Neural crest cell (in vitro differentiated cells): ENCODE data around the gene SLC46A3. TPM values are rescaled to one million over a fixed set of nuclear protein-coding genes. Genes with fewer than 3 reads are reported as not detected.

ENCODE experiments used
- DNase-seq: peaks from one replicate; pipeline ENCODE4 v3.0.0; 2021; ENCODE audit warnings: low read depth, mixed read lengths, low spot score
- H3K27ac Mint-ChIP-seq: one replicate; pipeline ENCODE4 v1.8.0; 2021; ENCODE audit warnings: mild to moderate bottlenecking, mixed read lengths; ENCODE audit not compliant: unreplicated experiment
- H3K27me3 Mint-ChIP-seq: 2 replicates; pipeline ENCODE4 v1.8.0; 2021; ENCODE audit warnings: low read depth, mild to moderate bottlenecking, mixed read lengths
- H3K36me3 Mint-ChIP-seq: 2 replicates; pipeline ENCODE4 v1.8.0; 2021; ENCODE audit warnings: low read depth, mild to moderate bottlenecking, mixed read lengths
- H3K4me1 Mint-ChIP-seq: 2 replicates; pipeline ENCODE4 v1.8.0; 2021; ENCODE audit warnings: mixed read lengths
- H3K4me3 Mint-ChIP-seq: one replicate; pipeline ENCODE4 v1.8.0; 2021; ENCODE audit warnings: mild to moderate bottlenecking, mixed read lengths
- H3K9me3 Mint-ChIP-seq: 2 replicates; pipeline ENCODE4 v1.8.0; 2021; ENCODE audit warnings: mixed read lengths
- CTCF ChIP-seq: fragments of 200-600 bp; sonication (generic); conservative IDR thresholded peaks from 2 replicates; pipeline ENCODE4 v1.5.0; 2021; ENCODE audit warnings: antibody characterized with exemption, mild to moderate bottlenecking
- total RNA-seq: library from RNA; stranded (reverse); gene quantifications from 2 replicates; pipeline ENCODE4 v1.2.1, GENCODE V29; 2021

SLC46A3 gene
- total RNA-seq, 1 donor from 2014 or later = 0.75 TPM

DNA sequence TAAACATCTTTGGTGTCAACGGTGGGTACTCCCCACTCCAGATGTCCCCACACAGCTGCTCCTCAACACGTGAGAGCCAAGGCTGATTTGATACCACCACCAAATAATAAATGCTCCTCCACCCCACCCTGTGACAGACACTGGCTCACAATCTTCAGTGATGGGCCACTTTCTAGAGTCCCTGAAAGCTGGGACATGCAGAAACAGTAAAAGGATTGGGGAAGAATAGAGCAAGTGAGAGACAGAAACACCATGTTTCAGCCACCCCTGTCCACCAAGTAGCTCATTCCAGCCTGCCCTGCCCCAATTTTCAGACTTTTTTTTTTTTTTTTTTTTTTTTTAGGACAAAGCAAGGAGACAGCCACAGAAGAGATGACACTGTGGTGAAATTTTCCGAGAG, 1.6 kb downstream of the SLC46A3 start:
- Mint-ChIP-seq H3K4me1 (peaks cover 16% of the 10 kb centered on the region), H3K27me3 (peaks cover 43% of the 10 kb centered on the region), H3K36me3 (no peaks in the 10 kb centered on the region), H3K9me3 (no peaks in the 10 kb centered on the region), H3K4me3 (peak overlapping the region; percentile 95), H3K27ac (no peak overlapping the region)
- no peak for TF ChIP-seq CTCF
- DNase-seq = no peak

DNA sequence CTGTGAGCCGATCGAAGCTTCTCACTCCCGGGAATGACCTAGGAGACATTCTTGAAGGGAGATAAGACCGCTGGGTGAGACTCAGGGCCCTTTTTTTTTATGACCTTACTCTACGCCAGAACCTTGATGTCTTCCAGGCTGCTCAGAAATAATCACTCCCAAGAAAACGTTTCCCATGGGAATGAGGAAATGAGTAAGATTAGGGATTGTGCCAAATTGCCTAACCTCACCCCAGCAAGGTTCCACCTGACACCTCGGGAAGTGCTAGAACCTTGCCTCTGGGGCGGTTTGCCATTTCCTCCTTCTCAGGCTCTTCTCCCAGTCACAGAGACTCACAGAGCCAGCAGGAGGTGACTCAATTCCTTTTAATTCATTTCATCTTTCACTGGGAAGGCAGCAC, 2.3 kb downstream of the SLC46A3 start:
- no peak for DNase-seq
- Mint-ChIP-seq H3K4me3 (peak overlapping the region; percentile 95), H3K9me3 (no peaks in the 10 kb centered on the region), H3K27me3 (peaks cover 37% of the 10 kb centered on the region), H3K27ac (no peak overlapping the region), H3K4me1 (peaks cover 16% of the 10 kb centered on the region), H3K36me3 (no peaks in the 10 kb centered on the region)
- no peak for TF ChIP-seq CTCF

DNA sequence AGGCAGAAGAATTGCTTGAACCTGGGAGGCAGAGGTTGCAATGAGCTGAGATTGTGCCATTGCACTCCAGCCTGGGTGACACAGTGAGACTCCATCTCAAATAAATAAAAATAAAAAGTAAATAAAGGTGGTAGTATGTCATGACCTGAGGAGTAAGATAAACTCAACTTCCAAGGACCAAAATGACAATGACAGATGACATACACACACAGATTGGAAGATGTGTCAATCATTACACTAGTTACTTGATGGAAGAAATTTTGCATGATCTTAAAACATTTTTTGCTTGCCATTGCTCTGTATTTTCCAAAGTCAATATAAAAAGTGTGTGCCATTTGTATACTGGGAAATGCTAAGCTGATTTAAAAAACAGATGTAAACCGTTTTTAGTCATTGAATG, 4.1 kb downstream of the SLC46A3 start:
- no peak for TF ChIP-seq CTCF
- Mint-ChIP-seq H3K27me3 (peaks cover 37% of the 10 kb centered on the region), H3K4me1 (peaks cover 16% of the 10 kb centered on the region), H3K36me3 (no peaks in the 10 kb centered on the region), H3K4me3 (no peak overlapping the region), H3K9me3 (no peaks in the 10 kb centered on the region), H3K27ac (no peak overlapping the region)
- no peak for DNase-seq

DNA sequence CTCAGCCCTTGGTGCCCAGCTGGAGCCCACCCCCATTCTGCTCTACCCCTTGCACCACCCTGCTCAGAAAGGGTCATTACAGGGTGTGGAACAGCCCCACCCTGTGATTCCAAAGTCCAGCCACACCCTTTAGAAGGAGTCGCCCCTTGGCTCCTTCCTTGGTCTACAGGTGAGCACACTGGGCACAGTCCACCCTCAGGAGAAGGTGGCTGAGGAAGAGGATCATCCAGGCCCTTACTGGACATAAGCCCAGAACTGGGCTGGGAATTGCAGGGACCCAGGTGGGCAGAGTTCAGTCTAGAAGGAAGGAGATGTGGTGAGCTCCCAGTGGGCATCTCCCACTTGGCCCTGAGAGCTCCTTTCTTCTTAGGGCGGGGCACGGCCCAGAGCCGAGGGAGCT, 8.6 kb downstream of the SLC46A3 start:
- Mint-ChIP-seq H3K27me3 (peaks cover 3% of the 10 kb centered on the region), H3K9me3 (no peaks in the 10 kb centered on the region), H3K36me3 (no peaks in the 10 kb centered on the region), H3K4me1 (no peaks in the 10 kb centered on the region), H3K27ac (peak overlapping the region; percentile 89), H3K4me3 (no peak overlapping the region)
- no peak for DNase-seq
- no peak for TF ChIP-seq CTCF

- Mint-ChIP-seq H3K36me3 (no peaks in the 10 kb centered on the region), H3K4me1 (no peaks in the 10 kb centered on the region), H3K4me3 (no peak overlapping the region), H3K27ac (no peak overlapping the region), H3K9me3 (no peaks in the 10 kb centered on the region), H3K27me3 (no peaks in the 10 kb centered on the region)
- no peak for DNase-seq
- TF ChIP-seq CTCF = no peak
These were observed 10.9 kb downstream of the SLC46A3 start for GRCh38 chr13:28707629-28708427.
